ENCODE data around the gene ALKAL2. TPM values are rescaled to one million over a fixed set of nuclear protein-coding genes. Genes with fewer than 3 reads are reported as not detected.

Gene ALKAL2
- total and polyA plus RNA-seq, 2 donors (not counting 3 experiments of a cell fraction or from before 2014, with no cell fraction given), result not detected

- dilution Hi-C loops (cut with MboI; ENCODE audit: extremely low pct_ligation_motif_present, low sequenced_read_pairs) (no loop called here), intact Hi-C loops (cut with micrococcal nuclease) (no loop called here)
- no peak overlapping the region for H3K4me3 ChIP-seq (replicated peaks in 1 of 3; ENCODE audit: insufficient read depth in 1 of 3, low read depth in 1 of 3, low read length in 3 of 3)
- DNase-seq (ENCODE audit: low read depth, low spot score) (no peak), FAIRE-seq (no peak)
- H2AFZ ChIP-seq (ENCODE audit: low read depth, low read length), result no peak overlapping the region
- CTCF ChIA-PET, result interaction anchor here (1.1 kb wide), 1 partner anchor 10 kb away, joined by 4 read pairs; no protein-coding TSS in a partner anchor
- POLR2A ChIA-PET, result no interaction called here
- H4K20me1 ChIP-seq (replicated peaks; ENCODE audit: control insufficient read depth, extremely low read depth, insufficient read depth, low read length), result peaks cover 2% of the 10 kb centered on the region
- TF ChIP-seq CTCF (IDR thresholded peaks at IDR 0.05; ENCODE audit: extremely low read depth in 1 of 2, insufficient read depth in 1 of 2, low read depth in 1 of 2, low read length in 2 of 2) (no peak), FOS (IDR thresholded peaks at IDR 0.05; ENCODE audit: borderline replicate concordance, insufficient read depth, low read length) (no peak), MAX (IDR thresholded peaks at IDR 0.05; ENCODE audit: insufficient read depth, insufficient read length) (no peak), EZH2 (IDR thresholded peaks at IDR 0.05; ENCODE audit: borderline replicate concordance, low read depth, low read length, severe bottlenecking) (no peak), GATA2 (IDR thresholded peaks at IDR 0.05; ENCODE audit: insufficient read depth, insufficient read length, low read depth, low read length) (no peak), POLR2AphosphoS5 (IDR thresholded peaks at IDR 0.05; ENCODE audit: insufficient read depth, low read depth, low read length) (no peak), JUN (IDR thresholded peaks at IDR 0.05; ENCODE audit: borderline replicate concordance, insufficient read depth, insufficient read length, low read depth) (no peak), POLR2A (IDR thresholded peaks at IDR 0.05; ENCODE audit: low read depth, low read length) (no peak), MYC (IDR thresholded peaks at IDR 0.05; ENCODE audit: low read depth, low read length) (no peak)
- no peak overlapping the region for H3K27ac ChIP-seq (ENCODE audit: insufficient read depth, low read depth, low read length)
- H3K27me3 ChIP-seq (ENCODE audit: control insufficient read depth in 2 of 2, insufficient read depth in 2 of 2, low read length in 2 of 2), result no peaks in the 10 kb centered on the region
- H3K4me1 ChIP-seq (ENCODE audit: control insufficient read depth, extremely low read depth, insufficient read depth, low read length), result no peaks in the 10 kb centered on the region
- H3K36me3 ChIP-seq (ENCODE audit: control insufficient read depth in 2 of 2, extremely low read depth in 1 of 2, insufficient read depth in 2 of 2, low read length in 2 of 2), result peaks cover 11 to 22% of the 10 kb centered on the region in 2 experiments
- no peaks in the 10 kb centered on the region for H3K9me3 ChIP-seq (replicated peaks; ENCODE audit: control insufficient read depth, insufficient read depth, low read length)
- no TSS peak for BruUV-seq (replicated peaks)
- H3K79me2 ChIP-seq (ENCODE audit: control insufficient read depth, insufficient read depth, low read length), result peaks cover 13% of the 10 kb centered on the region
- H3K4me2 ChIP-seq (ENCODE audit: insufficient read depth, low read length), result no peak overlapping the region
- no peak overlapping the region for H3K9ac ChIP-seq (replicated peaks; ENCODE audit: extremely low read depth, insufficient read depth, low read length)
- H3K9me1 ChIP-seq (replicated peaks; ENCODE audit: control insufficient read depth, extremely low read depth, insufficient read depth, low read length), result no peaks in the 10 kb centered on the region
These were observed 7.8 kb downstream of the ALKAL2 start for GRCh38 chr2:279956-280649.
